Gastroesophageal sphincter (tissue), 4 donors: ENCODE results near the gene SEH1L. TPM values are rescaled to one million over a fixed set of nuclear protein-coding genes. Genes with fewer than 3 reads are reported as not detected.

Source experiments
- ATAC-seq: fragments of 150-250 bp; one replicate; pipeline ENCODE4 v1.9.1; 2016; ENCODE audit warnings: mild to moderate bottlenecking, moderate library complexity
- H3K27ac ChIP-seq, 4 donors: fragments of 200-600 bp; sonication (generic) in 3 of 4; 1 replicate in 3 of 4; 2 replicates in 1 of 4; pipeline ENCODE4 v1.5.1; 2016 to 2019
- H3K27me3 ChIP-seq: fragments of 200-600 bp; sonication (generic); one replicate; pipeline ENCODE4 v1.5.1; 2019
- H3K36me3 ChIP-seq, 2 donors: fragments of 200-600 bp; sonication (generic); one replicate each; pipeline ENCODE4 v1.5.1; 2019; ENCODE audit warnings: control low read depth in 1 of 2
- H3K4me1 ChIP-seq, 3 donors: fragments of 200-600 bp; sonication (generic); 1 replicate in 2 of 3; 2 replicates in 1 of 3; pipeline ENCODE4 v1.5.1; 2016 to 2019; ENCODE audit warnings: control low read depth in 2 of 3
- H3K4me3 ChIP-seq, 2 donors: fragments of 200-600 bp; sonication (generic); one replicate each; pipeline ENCODE4 v1.5.1; 2019; ENCODE audit warnings: mild to moderate bottlenecking in 1 of 2, moderate library complexity in 1 of 2
- H3K9me3 ChIP-seq, 3 donors: fragments of 200-600 bp; sonication (generic); one replicate each; pipeline ENCODE4 v1.5.1; 2017 to 2019; ENCODE audit warnings: control low read depth in 2 of 3
- CTCF ChIP-seq, 4 experiments: fragments of 200-600 bp in 2 of 4; fragments of 450-650 bp in 2 of 4; sonication (generic) in 1 of 4; IDR thresholded peaks; one replicate each; pipeline ENCODE4 v1.5.1; 2017 to 2019; ENCODE audit warnings: antibody characterized with exemption in 4 of 4, mild to moderate bottlenecking in 2 of 4, moderate library complexity in 2 of 4
- EP300 ChIP-seq: sonication (generic); formaldehyde crosslinking; IDR thresholded peaks from one replicate; pipeline ENCODE4 v1.6.1; 2017; ENCODE audit warnings: antibody characterized with exemption, mild to moderate bottlenecking
- POLR2A ChIP-seq, 2 donors: fragments of 450-650 bp; IDR thresholded peaks; one replicate each; pipeline ENCODE4 v1.6.1; 2017; ENCODE audit warnings: antibody characterized with exemption in 2 of 2, mild to moderate bottlenecking in 2 of 2, moderate library complexity in 1 of 2
- POLR2AphosphoS5 ChIP-seq: sonication (generic); formaldehyde crosslinking; IDR thresholded peaks from one replicate; pipeline ENCODE4 v1.6.1; 2017; ENCODE audit warnings: antibody characterized with exemption
- WGBS, 2 donors: methylation state at CpG; one replicate each; pipeline ENCODE4 v1.1.5; 2018; ENCODE audit warnings: low coverage in 1 of 2; 5-methylcytosine and 5-hydroxymethylcytosine counted together
- total RNA-seq, 4 donors: library from RNA; depleted of rRNA; stranded (reverse); fragments of >200 nt; gene quantifications; one replicate each; pipeline ENCODE4 v1.1.0, GENCODE V29; 2016

Gene SEH1L
- total RNA-seq, 4 donors from 2014 or later, result 27.4 to 36.2 (median 28.3) TPM

GRCh38 chr18:13004396-13004795 is 56.6 kb downstream of the SEH1L start:
- WGBS, 2 donors, result 72 to 84% methylated on average over 4 to 8 of the region's 8 CpGs
- no peaks in the 10 kb centered on the region for H3K4me1 ChIP-seq
- no peak for TF ChIP-seq EP300
- no peak for TF ChIP-seq POLR2A (IDR thresholded peaks at IDR 0.05)
- no peak for TF ChIP-seq CTCF (IDR thresholded peaks at IDR 0.05)
- no peak for TF ChIP-seq POLR2AphosphoS5
- no peaks in the 10 kb centered on the region for H3K27me3 ChIP-seq
- no peaks in the 10 kb centered on the region for H3K9me3 ChIP-seq
- H3K27ac ChIP-seq, result no peak overlapping the region
- peaks cover 0 to 51% of the 10 kb centered on the region in 2 donors for H3K36me3 ChIP-seq
- no peak overlapping the region for H3K4me3 ChIP-seq
- no peak for ATAC-seq

GRCh38 chr18:13005289-13005688 is 57.5 kb downstream of the SEH1L start:
- ATAC-seq, result no peak
- Histone ChIP-seq H3K9me3 (no peaks in the 10 kb centered on the region), H3K36me3 (peaks cover 0 to 59% of the 10 kb centered on the region in 2 donors), H3K4me1 (no peaks in the 10 kb centered on the region), H3K27me3 (no peaks in the 10 kb centered on the region), H3K4me3 (no peak overlapping the region), H3K27ac (no peak overlapping the region)
- TF ChIP-seq CTCF (IDR thresholded peaks at IDR 0.05), result no peak
- WGBS, 2 donors, result 86 to 100% methylated on average over 1 of the region's 1 CpG

GRCh38 chr18:13006531-13007247 is 58.9 kb downstream of the SEH1L start:
- Histone ChIP-seq H3K4me1 (no peaks in the 10 kb centered on the region), H3K27me3 (no peaks in the 10 kb centered on the region), H3K36me3 (peaks cover 0 to 59% of the 10 kb centered on the region in 2 donors), H3K27ac (peak overlapping the region in 1 of 4 donors; percentile 10), H3K4me3 (no peak overlapping the region), H3K9me3 (no peaks in the 10 kb centered on the region)
- 72 to 87% methylated on average over 7 to 12 of the region's 12 CpGs for WGBS, 2 donors
- ATAC-seq, result no peak
- no peak for TF ChIP-seq POLR2AphosphoS5
- no peak for TF ChIP-seq EP300
- TF ChIP-seq CTCF (IDR thresholded peaks at IDR 0.05), result no peak
- no peak for TF ChIP-seq POLR2A (IDR thresholded peaks at IDR 0.05)

GRCh38 chr18:13007248-13007560 is 59.4 kb downstream of the SEH1L start:
- no peak overlapping the region for H3K27ac ChIP-seq
- H3K4me3 ChIP-seq, result no peak overlapping the region
- ATAC-seq, result no peak
- H3K27me3 ChIP-seq, result no peaks in the 10 kb centered on the region
- WGBS, 2 donors, result 51 to 58% methylated on average over 2 of the region's 2 CpGs
- TF ChIP-seq EP300 (no peak), CTCF (IDR thresholded peaks at IDR 0.05) (no peak), POLR2A (IDR thresholded peaks at IDR 0.05) (no peak), POLR2AphosphoS5 (no peak)
- no peaks in the 10 kb centered on the region for H3K4me1 ChIP-seq
- H3K36me3 ChIP-seq, result peaks cover 0 to 59% of the 10 kb centered on the region in 2 donors
- no peaks in the 10 kb centered on the region for H3K9me3 ChIP-seq

GRCh38 chr18:13011719-13012118 is 63.9 kb downstream of the SEH1L start:
- ATAC-seq, result no peak
- TF ChIP-seq POLR2AphosphoS5, result no peak
- Histone ChIP-seq H3K27me3 (no peaks in the 10 kb centered on the region), H3K36me3 (peaks cover 0 to 93% of the 10 kb centered on the region in 2 donors), H3K4me1 (no peaks in the 10 kb centered on the region), H3K4me3 (no peak overlapping the region), H3K27ac (no peak overlapping the region), H3K9me3 (no peaks in the 10 kb centered on the region)
- 70 to 88% methylated on average over 2 to 3 of the region's 5 CpGs for WGBS, 2 donors
